Breast epithelium (tissue), 4 donors: Measurements from ENCODE around the gene PTCD2. TPM values are rescaled to one million over a fixed set of nuclear protein-coding genes. Genes with fewer than 3 reads are reported as not detected.

Experiments
- DNase-seq, 2 donors: peaks; one replicate each; pipeline ENCODE4 v3.0.0-alpha.2; 2019; ENCODE audit warnings: low spot score in 2 of 2
- H3K27ac ChIP-seq, 2 donors: fragments of 200-600 bp; sonication (generic) in 1 of 2; one replicate each; pipeline ENCODE4 v1.5.1; 2016 to 2019; ENCODE audit warnings: mild to moderate bottlenecking in 1 of 2
- H3K27me3 ChIP-seq, 2 donors: fragments of 200-600 bp; sonication (generic) in 1 of 2; one replicate each; pipeline versions ENCODE4 v1.5.1 to v1.6.0; 2017 to 2019; ENCODE audit warnings: control low read depth in 1 of 2, mild to moderate bottlenecking in 1 of 2
- H3K36me3 ChIP-seq: fragments of 200-600 bp; one replicate; pipeline ENCODE4 v1.5.1; 2019
- H3K4me1 ChIP-seq, 2 donors: fragments of 200-600 bp; sonication (generic); one replicate each; pipeline ENCODE4 v1.5.1; 2016 to 2019; ENCODE audit warnings: control low read depth in 1 of 2
- H3K4me3 ChIP-seq, 3 donors: fragments of 200-600 bp; sonication (generic); 1 replicate in 2 of 3; 2 replicates in 1 of 3; pipeline ENCODE4 v1.5.1; 2016 to 2019; ENCODE audit warnings: mild to moderate bottlenecking in 3 of 3, moderate library complexity in 2 of 3
- H3K9me3 ChIP-seq, 2 donors: fragments of 200-600 bp; sonication (generic) in 1 of 2; one replicate each; pipeline ENCODE4 v1.5.1; 2016 to 2019; ENCODE audit warnings: control low read depth in 1 of 2
- POLR2A ChIP-seq: fragments of 450-650 bp; IDR thresholded peaks from one replicate; pipeline ENCODE4 v1.6.1; 2016; ENCODE audit warnings: antibody characterized with exemption, mild to moderate bottlenecking, moderate library complexity
- POLR2AphosphoS5 ChIP-seq, 3 donors: sonication (generic); formaldehyde crosslinking; IDR thresholded peaks; one replicate each; pipeline ENCODE4 v1.6.1; 2017; ENCODE audit warnings: antibody characterized with exemption in 3 of 3
- intact Hi-C: fragments of 100-400 bp; cut with DNase I; formaldehyde crosslinking; loops from one replicate; pipeline ENCODE4 v1.15.1; 2023; ENCODE audit warnings: low total_unique reads
- total RNA-seq, 3 donors: library from RNA; depleted of rRNA; stranded (reverse); fragments of >200 nt; gene quantifications; one replicate each; pipeline ENCODE4 v1.1.0, GENCODE V29; 2016
- TF ChIP-seq, protein P1 (sequence below), 3 donors: fragments of 450-650 bp; IDR thresholded peaks; one replicate each; pipeline ENCODE4 v1.5.1; 2016 to 2017; ENCODE audit warnings: antibody characterized with exemption in 3 of 3, mild to moderate bottlenecking in 3 of 3, moderate library complexity in 3 of 3

The PTCD2 gene
- total RNA-seq, 3 donors from 2014 or later, result 5.6 to 10.1 (median 7.5) TPM

DNA sequence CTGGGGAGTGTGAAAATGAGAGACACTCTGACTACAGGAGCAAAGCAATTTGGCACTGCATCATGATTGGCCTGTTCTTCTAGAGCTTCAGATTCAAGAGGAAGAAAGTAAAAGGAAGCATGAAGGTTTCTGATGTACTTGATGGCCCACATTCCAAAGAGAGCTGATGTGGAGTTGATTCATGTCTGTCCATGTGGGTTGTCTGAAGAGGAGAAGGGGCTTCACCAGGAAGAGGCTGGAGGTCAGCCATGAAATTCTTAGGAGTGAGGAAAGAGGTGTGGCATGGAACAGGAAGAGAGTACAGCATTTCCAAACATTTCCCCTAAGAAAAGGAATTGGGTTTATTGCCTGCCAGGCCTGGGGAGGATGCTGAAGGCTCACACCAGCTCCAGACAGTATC is 70.7 kb downstream of the PTCD2 start:
- TF ChIP-seq POLR2A (no peak), POLR2AphosphoS5 (IDR thresholded peaks at IDR 0.05) (no peak)
- TF ChIP-seq, protein P1, sequence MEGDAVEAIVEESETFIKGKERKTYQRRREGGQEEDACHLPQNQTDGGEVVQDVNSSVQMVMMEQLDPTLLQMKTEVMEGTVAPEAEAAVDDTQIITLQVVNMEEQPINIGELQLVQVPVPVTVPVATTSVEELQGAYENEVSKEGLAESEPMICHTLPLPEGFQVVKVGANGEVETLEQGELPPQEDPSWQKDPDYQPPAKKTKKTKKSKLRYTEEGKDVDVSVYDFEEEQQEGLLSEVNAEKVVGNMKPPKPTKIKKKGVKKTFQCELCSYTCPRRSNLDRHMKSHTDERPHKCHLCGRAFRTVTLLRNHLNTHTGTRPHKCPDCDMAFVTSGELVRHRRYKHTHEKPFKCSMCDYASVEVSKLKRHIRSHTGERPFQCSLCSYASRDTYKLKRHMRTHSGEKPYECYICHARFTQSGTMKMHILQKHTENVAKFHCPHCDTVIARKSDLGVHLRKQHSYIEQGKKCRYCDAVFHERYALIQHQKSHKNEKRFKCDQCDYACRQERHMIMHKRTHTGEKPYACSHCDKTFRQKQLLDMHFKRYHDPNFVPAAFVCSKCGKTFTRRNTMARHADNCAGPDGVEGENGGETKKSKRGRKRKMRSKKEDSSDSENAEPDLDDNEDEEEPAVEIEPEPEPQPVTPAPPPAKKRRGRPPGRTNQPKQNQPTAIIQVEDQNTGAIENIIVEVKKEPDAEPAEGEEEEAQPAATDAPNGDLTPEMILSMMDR (IDR thresholded peaks at IDR 0.05), result no peak
- DNase-seq, result no peak
- Histone ChIP-seq H3K36me3 (no peaks in the 10 kb centered on the region), H3K9me3 (no peaks in the 10 kb centered on the region), H3K4me3 (no peak overlapping the region), H3K27me3 (no peaks in the 10 kb centered on the region), H3K4me1 (peaks cover 0 to 11% of the 10 kb centered on the region in 2 donors), H3K27ac (peak overlapping the region; percentile 13 to 59)
- intact Hi-C loops, result no loop called here

DNA sequence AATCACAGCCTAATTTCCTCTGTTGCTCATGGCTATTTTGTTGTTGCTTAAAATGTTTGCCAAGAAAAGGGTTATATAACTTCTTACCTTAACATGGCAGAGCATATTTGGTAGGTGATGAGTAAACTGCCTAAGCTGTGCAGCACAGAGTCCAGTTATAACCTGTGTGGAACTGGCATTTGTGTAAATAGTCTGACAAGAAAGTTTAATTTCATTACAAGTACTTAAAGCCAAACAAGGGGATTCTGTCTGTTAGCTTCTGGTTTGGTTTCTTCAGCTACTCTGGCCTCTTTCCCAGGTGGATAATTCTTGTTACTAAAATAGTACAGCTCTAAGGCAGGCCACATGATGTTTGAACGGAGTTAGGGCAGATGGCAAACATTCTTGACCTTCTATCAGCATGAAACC is 72.2 kb downstream of the PTCD2 start:
- TF ChIP-seq POLR2A, result no peak
- no peak for TF ChIP-seq POLR2AphosphoS5 (IDR thresholded peaks at IDR 0.05)
- TF ChIP-seq, protein P1 (IDR thresholded peaks at IDR 0.05), result no peak
- H3K4me3 ChIP-seq, result no peak overlapping the region
- no peak for DNase-seq
- no peaks in the 10 kb centered on the region for H3K36me3 ChIP-seq
- no peaks in the 10 kb centered on the region for H3K9me3 ChIP-seq
- H3K27me3 ChIP-seq, result no peaks in the 10 kb centered on the region
- intact Hi-C loops, result no loop called here
- peaks cover 0 to 11% of the 10 kb centered on the region in 2 donors for H3K4me1 ChIP-seq
- peak overlapping the region; percentile 13 to 59 for H3K27ac ChIP-seq

DNA sequence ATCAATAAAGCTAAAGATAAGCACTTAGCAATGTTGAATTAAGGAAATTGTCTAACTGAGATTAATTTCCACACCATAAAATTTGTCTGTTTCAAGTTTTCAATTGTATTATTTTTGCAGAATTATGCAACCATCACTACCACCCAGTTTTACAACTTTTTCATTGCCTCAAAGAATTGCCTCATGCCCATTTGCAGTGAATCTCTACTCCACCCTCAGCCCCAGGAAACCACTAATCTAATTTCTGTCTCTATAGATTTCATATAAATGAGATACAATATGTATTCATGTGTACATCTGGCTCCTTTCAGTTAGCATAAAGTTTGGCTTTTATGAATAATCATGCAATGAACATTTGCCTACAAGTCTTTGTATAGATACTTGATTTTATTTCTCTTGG is 72.9 kb downstream of the PTCD2 start:
- DNase-seq, result no peak
- Histone ChIP-seq H3K4me1 (peaks cover 0 to 9% of the 10 kb centered on the region in 2 donors), H3K9me3 (no peaks in the 10 kb centered on the region), H3K27ac (peak overlapping the region; percentile 13 to 59), H3K36me3 (no peaks in the 10 kb centered on the region), H3K27me3 (no peaks in the 10 kb centered on the region), H3K4me3 (no peak overlapping the region)
- TF ChIP-seq POLR2A, result no peak
- TF ChIP-seq, protein P1 (IDR thresholded peaks at IDR 0.05), result no peak
- TF ChIP-seq POLR2AphosphoS5 (IDR thresholded peaks at IDR 0.05), result no peak
- intact Hi-C loops, result no loop called here

DNA sequence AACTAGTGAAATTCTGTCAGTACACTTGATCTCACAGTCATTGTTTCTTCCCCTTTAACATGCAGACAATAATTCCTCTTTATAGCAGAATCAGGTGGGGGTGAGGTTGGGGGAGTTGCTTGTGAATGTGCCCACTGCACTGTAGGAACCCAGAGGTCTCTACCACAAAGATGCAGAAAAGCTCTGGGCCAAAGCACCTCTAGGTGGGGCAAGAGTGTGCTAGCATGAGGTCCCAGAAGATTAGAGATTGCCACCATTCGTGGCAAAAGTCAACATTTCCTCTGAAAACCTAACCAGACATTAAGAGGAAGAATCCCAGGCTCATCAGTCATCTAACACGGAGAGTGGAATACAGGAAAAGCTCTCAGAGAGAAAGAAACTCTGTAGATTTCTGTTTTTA is 74.5 kb downstream of the PTCD2 start:
- intact Hi-C loops, result no loop called here
- no peak for TF ChIP-seq POLR2A
- TF ChIP-seq, protein P1 (IDR thresholded peaks at IDR 0.05), result no peak
- no peak for TF ChIP-seq POLR2AphosphoS5 (IDR thresholded peaks at IDR 0.05)
- peaks cover 0 to 4% of the 10 kb centered on the region in 2 donors for H3K4me1 ChIP-seq
- H3K36me3 ChIP-seq, result no peaks in the 10 kb centered on the region
- no peak overlapping the region for H3K27ac ChIP-seq
- H3K4me3 ChIP-seq, result no peak overlapping the region
- no peaks in the 10 kb centered on the region for H3K9me3 ChIP-seq
- no peaks in the 10 kb centered on the region for H3K27me3 ChIP-seq
- DNase-seq, result no peak

DNA sequence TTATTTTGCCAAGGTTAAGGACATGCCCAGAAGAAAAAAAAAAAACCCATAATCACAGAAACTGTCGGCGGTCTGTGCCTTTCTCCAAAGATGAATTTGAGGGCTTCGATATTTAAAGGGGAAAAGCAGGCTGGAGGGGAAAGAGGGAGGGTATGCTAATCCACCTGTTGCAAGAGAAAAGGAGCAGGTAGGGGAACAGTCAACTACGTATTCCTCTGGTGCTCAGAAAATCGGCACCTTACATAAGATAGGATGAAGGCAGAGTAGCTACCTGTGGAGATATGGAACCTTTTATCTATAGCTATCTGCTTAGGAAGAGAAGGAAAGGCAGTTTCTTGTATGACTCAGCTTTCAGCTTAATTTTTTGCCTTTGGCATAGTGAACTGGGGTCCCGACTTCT is 77.7 kb downstream of the PTCD2 start:
- DNase-seq, result no peak
- intact Hi-C loops, result no loop called here

More for the DNA sequence above, 77.7 kb downstream of the PTCD2 start:
- Histone ChIP-seq H3K36me3 (no peaks in the 10 kb centered on the region), H3K4me1 (no peaks in the 10 kb centered on the region), H3K4me3 (no peak overlapping the region), H3K9me3 (peaks cover 12 to 16% of the 10 kb centered on the region in 2 donors), H3K27ac (no peak overlapping the region), H3K27me3 (no peaks in the 10 kb centered on the region)
- TF ChIP-seq POLR2A (no peak), POLR2AphosphoS5 (IDR thresholded peaks at IDR 0.05) (no peak)
- TF ChIP-seq, protein P1 (IDR thresholded peaks at IDR 0.05), result no peak
